Caco-2 (cell line): ENCODE results near the gene TAF6. TPM values are rescaled to one million over a fixed set of nuclear protein-coding genes. Genes with fewer than 3 reads are reported as not detected.

Experiments used
- Bru-seq: library from RNA; stranded (reverse); fragments of 400-500 nt; gene quantifications from one replicate; lab custom pipeline; 2021; lab: Mats Ljungman, UMichigan
- BruChase-seq, 2 experiments: library from RNA; stranded (reverse); fragments of 400-500 nt; gene quantifications; one replicate each; lab custom pipeline; 2021; lab: Mats Ljungman, UMichigan
- BruUV-seq: library from RNA; stranded (reverse); fragments of 400-500 nt; replicated peaks from 2 replicates; lab custom pipeline; 2021; lab: Mats Ljungman, UMichigan
- CTCF ChIA-PET: fragments of 300-600 bp; sonication (Branson Sonifier 250); formaldehyde crosslinking; loops from one replicate; lab custom pipeline; 2022; ENCODE audit warnings: antibody characterized with exemption; lab: Charles Lee
- POLR2A ChIA-PET: fragments of 300-600 bp; sonication (Branson Sonifier 250); formaldehyde crosslinking; loops from one replicate; lab custom pipeline; 2022; ENCODE audit warnings: antibody characterized with exemption; lab: Charles Lee
- DNase-seq, 2 experiments: peaks; one replicate each; pipeline versions ENCODE4 v3.0.0 to v3.0.0-alpha.2; 2020 to 2022
- H3K27me3 ChIP-seq: replicated peaks from 2 replicates; pipeline ENCODE4 v1.6.0; 2011; ENCODE audit warnings: low read length; ENCODE audit not compliant: control insufficient read depth, insufficient read depth
- H3K36me3 ChIP-seq: 2 replicates; pipeline ENCODE4 v1.5.1; 2011; ENCODE audit warnings: low read length; ENCODE audit not compliant: control insufficient read depth, insufficient read depth
- H3K4me1 ChIP-seq: fragments of 250-450 bp; sonication (Bioruptor Pico); 2 replicates; pipeline ENCODE4 v1.5.1; 2020; ENCODE audit warnings: mild to moderate bottlenecking
- H3K4me3 ChIP-seq: 2 replicates; pipeline ENCODE4 v1.5.1; 2011; ENCODE audit warnings: low read depth, mild to moderate bottlenecking, control low read depth, low read length
- H3K9me3 ChIP-seq: fragments of 250-450 bp; sonication (Bioruptor Pico); 2 replicates; pipeline ENCODE4 v1.5.1; 2020; ENCODE audit warnings: mild to moderate bottlenecking, moderate library complexity
- H3K27ac Mint-ChIP-seq: one replicate; pipeline ENCODE4 v1.8.0; 2022; ENCODE audit warnings: mixed read lengths; ENCODE audit not compliant: unreplicated experiment
- H3K27me3 Mint-ChIP-seq: one replicate; pipeline ENCODE4 v1.8.0; 2022; ENCODE audit warnings: mixed read lengths; ENCODE audit not compliant: insufficient read depth, unreplicated experiment
- H3K36me3 Mint-ChIP-seq: one replicate; pipeline ENCODE4 v1.8.0; 2022; ENCODE audit warnings: mild to moderate bottlenecking, mixed read lengths; ENCODE audit not compliant: insufficient read depth, unreplicated experiment
- H3K4me1 Mint-ChIP-seq: one replicate; pipeline ENCODE4 v1.8.0; 2022; ENCODE audit warnings: low read depth, mixed read lengths; ENCODE audit not compliant: unreplicated experiment
- H3K4me3 Mint-ChIP-seq: one replicate; pipeline ENCODE4 v1.8.0; 2022; ENCODE audit warnings: mild to moderate bottlenecking, moderate library complexity, mixed read lengths; ENCODE audit not compliant: unreplicated experiment
- H3K9me3 Mint-ChIP-seq: one replicate; pipeline ENCODE4 v1.8.0; 2022; ENCODE audit warnings: mixed read lengths; ENCODE audit not compliant: unreplicated experiment
- CTCF ChIP-seq, 2 experiments: fragments of 200-600 bp in 1 of 2; IDR thresholded peaks; 1 replicate in 1 of 2; 2 replicates in 1 of 2; pipeline versions ENCODE4 v1.5.1 to v1.8.0; 2011 to 2022; ENCODE audit warnings: antibody characterized with exemption in 1 of 2, control low read depth in 1 of 2, inconsistent platforms in 1 of 2, low read depth in 1 of 2, low read length in 1 of 2, mild to moderate bottlenecking in 1 of 2, moderate library complexity in 1 of 2; ENCODE audit not compliant: insufficient read depth in 1 of 2, severe bottlenecking in 1 of 2, unreplicated experiment in 1 of 2
- intact Hi-C: fragments of 100-400 bp; cut with micrococcal nuclease; formaldehyde crosslinking; loops from one replicate; pipeline ENCODE4 v1.10.0; 2022; ENCODE audit not compliant: unreplicated experiment
- long read RNA-seq: library from polyadenylated mRNA; stranded (forward); transcript quantifications from one replicate; pipeline ENCODE4 v2.0.0, GENCODE V29; 2022
- total RNA-seq: library from RNA; stranded (reverse); gene quantifications from 2 replicates; pipeline ENCODE4 v1.2.3, GENCODE V29; 2022

The TAF6 gene
- total RNA-seq, result 81.1 and 81.2 TPM in 2 replicates
- Bru-seq, nascent RNA, result percentile 61 among the genes with signal in this experiment
- BruChase-seq, experiment 1, labeled RNA remaining after a 2-hour chase, result percentile 73 among the genes with signal in this experiment
- BruChase-seq, experiment 2, labeled RNA remaining after a 6-hour chase, result percentile 88 among the genes with signal in this experiment
- long read RNA-seq, transcript TAF6-209 (15 exons, 2,297 nt), result minor isoform, 11 of 163 reads
- long read RNA-seq, transcript TAF6-201 (15 exons, 2,727 nt), result minor isoform, 6 of 163 reads
- long read RNA-seq, transcript TAF6-211 (15 exons, 2,464 nt), result major isoform, 85 of 163 reads
- long read RNA-seq, partial matches to known transcripts, result 17 of 163 reads
- long read RNA-seq, other reads (novel, unspliced or antisense), result 40 of 163 reads

- BruUV-seq, result no TSS peak
- Histone ChIP-seq H3K9me3 (no peaks in the 10 kb centered on the region), H3K4me1 (peaks cover 10% of the 10 kb centered on the region), H3K4me3 (peak within 1 kb of the TSS; percentile 65), H3K27me3 (no peaks in the 10 kb centered on the region), H3K36me3 (no peaks in the 10 kb centered on the region)
- intact Hi-C loops, result loop anchor here (1.0 kb wide), 1 partner anchor 8 kb away; no protein-coding TSS in a partner anchor
- POLR2A ChIA-PET, result no interaction called here
- Mint-ChIP-seq H3K4me1 (peaks cover 21% of the 10 kb centered on the region), H3K27me3 (no peaks in the 10 kb centered on the region), H3K4me3 (peak within 1 kb of the TSS; percentile 100), H3K27ac (peak within 1 kb of the TSS; percentile 100), H3K9me3 (peaks cover 9% of the 10 kb centered on the region), H3K36me3 (peaks cover 29% of the 10 kb centered on the region)
- CTCF ChIA-PET, result no interaction called here
- no peak for TF ChIP-seq CTCF (IDR thresholded peaks at IDR 0.05; ENCODE audit: insufficient read depth in 1 of 2, low read depth in 1 of 2, low read length in 1 of 2, severe bottlenecking in 1 of 2, unreplicated experiment in 1 of 2)
- DNase-seq, result peak; percentile 95 to 96
These were observed at the start of gene TAF6, which contains the start of gene CNPY4 for GRCh38 chr7:100119072-100119969. TAF6 (minus strand) TSS chr7:100119358; CDS start chr7:100114209, 5,149 bp downstream. CNPY4 (plus strand) TSS chr7:100119634; CDS start chr7:100119745, 111 bp downstream.

GRCh38 chr7:100167912-100168323 lies 48.8 kb upstream of the TAF6 start:
- Histone ChIP-seq H3K4me3 (peak overlapping the region; percentile 2; the same call in 1 of the 2 replicates), H3K9me3 (no peaks in the 10 kb centered on the region), H3K4me1 (peaks cover 29% of the 10 kb centered on the region), H3K27me3 (no peaks in the 10 kb centered on the region), H3K36me3 (no peaks in the 10 kb centered on the region)
- ChIA-PET POLR2A (interaction anchor here (1.3 kb wide), 1 partner anchor 10 kb away, joined by 5 read pairs; no protein-coding TSS in a partner anchor), CTCF (interaction anchor here (0.6 to 1.1 kb wide), 3 partner anchors 11 to 21 kb away, joined by 3 to 7 read pairs (median 4); partner anchors contain the start of gene LAMTOR4)
- no TSS peak for BruUV-seq
- DNase-seq, result no peak
- Mint-ChIP-seq H3K27ac (no peak overlapping the region), H3K9me3 (no peaks in the 10 kb centered on the region), H3K4me1 (peaks cover 39% of the 10 kb centered on the region), H3K4me3 (peak overlapping the region; percentile 71), H3K36me3 (no peaks in the 10 kb centered on the region), H3K27me3 (no peaks in the 10 kb centered on the region)
- TF ChIP-seq CTCF (IDR thresholded peaks at IDR 0.05; ENCODE audit: insufficient read depth in 1 of 2, low read depth in 1 of 2, low read length in 1 of 2, severe bottlenecking in 1 of 2, unreplicated experiment in 1 of 2), result no peak
- intact Hi-C loops, result no loop called here
